Head of caudate nucleus (tissue), 42 donors: ENCODE measurements around the gene ANTXR1.
A peak's percentile ranks its signal among the peaks of the same experiment; 100 is the strongest.

ENCODE experiments used
- DNase-seq, 42 donors: peaks; one replicate each; pipeline versions ENCODE4 v3.0.0 to v3.0.0-alpha.2; 2020 to 2021; ENCODE audit warnings: mixed read lengths in 7 of 42
- intact Hi-C: fragments of 100-400 bp; cut with DNase I; formaldehyde crosslinking; loops from one replicate; pipeline ENCODE4 v1.15.0; 2022

The ANTXR1 gene

GRCh38 chr2:69013142-69013839 lies at the start of gene ANTXR1:
Gene ANTXR1 (plus strand): TSS chr2:69013179. CDS start chr2:69013500, 321 bp downstream.
- intact Hi-C loops, result loop anchor here (10.0 kb wide), 1 partner anchor 292 kb away; no protein-coding TSS in a partner anchor
- peak in 41 of 42 donors; percentile 14 to 78 (median 58) for DNase-seq

GRCh38 chr2:68964282-68964681 lies 48.7 kb upstream of the ANTXR1 start:
- intact Hi-C loops, result no loop called here
- no peak for DNase-seq

- intact Hi-C loops, result no loop called here
- no peak for DNase-seq
Observed at GRCh38 chr2:68968221-68968620, 44.8 kb upstream of the ANTXR1 start.

- no peak for DNase-seq
Observed at GRCh38 chr2:68969736-68970490, 43.1 kb upstream of the ANTXR1 start.

GRCh38 chr2:68970566-68971265 lies 42.3 kb upstream of the ANTXR1 start:
- no peak for DNase-seq
- intact Hi-C loops, result no loop called here

More at GRCh38 chr2:68969736-68970490, 43.1 kb upstream of the ANTXR1 start:
- intact Hi-C loops, result no loop called here

GRCh38 chr2:68971591-68972231 lies 41.3 kb upstream of the ANTXR1 start:
- intact Hi-C loops, result no loop called here
- no peak for DNase-seq

- intact Hi-C loops, result no loop called here
- no peak for DNase-seq
Observed at GRCh38 chr2:68974251-68974650, 38.7 kb upstream of the ANTXR1 start, which contains the start of gene GKN1. Gene GKN1 (plus strand): TSS chr2:68974636. CDS start chr2:68974678, 42 bp downstream.

- peak in 1 of 42 donors; percentile 9 for DNase-seq
- intact Hi-C loops, result no loop called here
Observed at GRCh38 chr2:68974946-68975665, 37.9 kb upstream of the ANTXR1 start.

- no peak for DNase-seq
- intact Hi-C loops, result no loop called here
Observed at GRCh38 chr2:68975844-68976243, 37.1 kb upstream of the ANTXR1 start.

- no peak for DNase-seq
- intact Hi-C loops, result no loop called here
Observed at GRCh38 chr2:68977453-68977852, 35.5 kb upstream of the ANTXR1 start.

GRCh38 chr2:68978098-68978497 lies 34.9 kb upstream of the ANTXR1 start:
- intact Hi-C loops, result no loop called here
- DNase-seq, result no peak

GRCh38 chr2:68980956-68981355 lies 32.0 kb upstream of the ANTXR1 start:
- no peak for DNase-seq
- intact Hi-C loops, result no loop called here

- peak in 12 of 42 donors; percentile 2 to 65 (median 11) for DNase-seq
- intact Hi-C loops, result no loop called here
Observed at GRCh38 chr2:68987021-68987503, 25.9 kb upstream of the ANTXR1 start.

- no peak for DNase-seq
- intact Hi-C loops, result no loop called here
Observed at GRCh38 chr2:68989035-68989434, 23.9 kb upstream of the ANTXR1 start.

GRCh38 chr2:68992341-68992740 lies 20.6 kb upstream of the ANTXR1 start:
- intact Hi-C loops, result no loop called here

GRCh38 chr2:68992933-68993332 lies 20.0 kb upstream of the ANTXR1 start:
- DNase-seq, result no peak
- intact Hi-C loops, result no loop called here

More at GRCh38 chr2:68992341-68992740, 20.6 kb upstream of the ANTXR1 start:
- no peak for DNase-seq

- no peak for DNase-seq
- intact Hi-C loops, result no loop called here
Observed at GRCh38 chr2:68993660-68994059, 19.3 kb upstream of the ANTXR1 start.

- peak in 1 of 42 donors; percentile 10 for DNase-seq
- intact Hi-C loops, result no loop called here
Observed at GRCh38 chr2:68994864-68995263, 18.1 kb upstream of the ANTXR1 start.
